Central memory CD8-positive, alpha-beta T cell (primary cell): ENCODE measurements around the gene JSRP1.

ENCODE experiments used
- ATAC-seq: fragments of 150-1000 bp; cut with Tn5 transposase; replicated peaks from 2 replicates; pipeline ENCODE4 v1.10.0; 2022; ENCODE audit warnings: mild to moderate bottlenecking, moderate FRiP score, moderate number of reproducible peaks; ENCODE audit not compliant: poor library complexity, severe bottlenecking; ENCODE audit errors: extremely low read depth
- DNase-seq, 2 donors: peaks; one replicate each; pipeline ENCODE4 v3.0.0; 2021; ENCODE audit warnings: low spot score in 2 of 2
- H3K27ac Mint-ChIP-seq: one replicate; pipeline ENCODE4 v1.8.0; 2022; ENCODE audit warnings: low read depth, mild to moderate bottlenecking, moderate library complexity, mixed read lengths
- H3K27me3 Mint-ChIP-seq: one replicate; pipeline ENCODE4 v1.8.0; 2022; ENCODE audit warnings: mixed read lengths
- H3K36me3 Mint-ChIP-seq: one replicate; pipeline ENCODE4 v1.8.0; 2022; ENCODE audit warnings: mild to moderate bottlenecking, moderate library complexity, mixed read lengths; ENCODE audit not compliant: insufficient read depth
- H3K4me1 Mint-ChIP-seq: one replicate; pipeline ENCODE4 v1.8.0; 2022; ENCODE audit warnings: mixed read lengths
- H3K4me3 Mint-ChIP-seq: one replicate; pipeline ENCODE4 v1.8.0; 2022; ENCODE audit warnings: mild to moderate bottlenecking, moderate library complexity, mixed read lengths
- H3K9me3 Mint-ChIP-seq: one replicate; pipeline ENCODE4 v1.8.0; 2022; ENCODE audit warnings: mixed read lengths

The JSRP1 gene

GRCh38 chr19:2251106-2252054, 4.8 kb downstream of the JSRP1 start:
- no peaks in the 10 kb centered on the region for H3K4me1 Mint-ChIP-seq
- peaks cover 27% of the 10 kb centered on the region for H3K36me3 Mint-ChIP-seq
- no peaks in the 10 kb centered on the region for H3K9me3 Mint-ChIP-seq
- no peaks in the 10 kb centered on the region for H3K27me3 Mint-ChIP-seq
- H3K27ac Mint-ChIP-seq: no peak overlapping the region
- peak overlapping the region; percentile 67 for H3K4me3 Mint-ChIP-seq
- peak; percentile 21 for ATAC-seq
- no peak for DNase-seq

- DNase-seq (no peak), ATAC-seq (no peak)
- Mint-ChIP-seq H3K27ac (no peak overlapping the region), H3K4me3 (peak overlapping the region; percentile 27), H3K27me3 (no peaks in the 10 kb centered on the region), H3K4me1 (no peaks in the 10 kb centered on the region), H3K9me3 (no peaks in the 10 kb centered on the region), H3K36me3 (peaks cover 32% of the 10 kb centered on the region)
These were observed 5.5 kb downstream of the JSRP1 start for GRCh38 chr19:2250766-2251105.

- DNase-seq: no peak
- peaks cover 38% of the 10 kb centered on the region for H3K36me3 Mint-ChIP-seq
- no peaks in the 10 kb centered on the region for H3K27me3 Mint-ChIP-seq
- H3K27ac Mint-ChIP-seq: no peak overlapping the region
- ATAC-seq: no peak
- H3K9me3 Mint-ChIP-seq: no peaks in the 10 kb centered on the region
- peak overlapping the region; percentile 27 for H3K4me3 Mint-ChIP-seq
- no peaks in the 10 kb centered on the region for H3K4me1 Mint-ChIP-seq
These were observed 6.1 kb downstream of the JSRP1 start for GRCh38 chr19:2249880-2250765.

- no peaks in the 10 kb centered on the region for H3K4me1 Mint-ChIP-seq
These were observed 7.0 kb downstream of the JSRP1 start, which contains the start of gene AMH for GRCh38 chr19:2249010-2249866. Gene AMH, plus strand, starts transcription at chr19:2249323. Its CDS starts 10 bp downstream, at chr19:2249333.

GRCh38 chr19:2248136-2249009, 7.8 kb downstream of the JSRP1 start:
- H3K4me1 Mint-ChIP-seq: no peaks in the 10 kb centered on the region
- no peak overlapping the region for H3K4me3 Mint-ChIP-seq
- H3K27ac Mint-ChIP-seq: no peak overlapping the region
- no peaks in the 10 kb centered on the region for H3K9me3 Mint-ChIP-seq
- no peaks in the 10 kb centered on the region for H3K27me3 Mint-ChIP-seq
- peaks cover 49% of the 10 kb centered on the region for H3K36me3 Mint-ChIP-seq
- ATAC-seq (no peak), DNase-seq (no peak)

More at GRCh38 chr19:2249010-2249866, 7.0 kb downstream of the JSRP1 start, which contains the start of gene AMH:
- H3K27me3 Mint-ChIP-seq: no peaks in the 10 kb centered on the region
- DNase-seq (no peak), ATAC-seq (no peak)
- peaks cover 46% of the 10 kb centered on the region for H3K36me3 Mint-ChIP-seq
- H3K27ac Mint-ChIP-seq: no peak within 1 kb of the TSS
- no peaks in the 10 kb centered on the region for H3K9me3 Mint-ChIP-seq
- peak within 1 kb of the TSS; percentile 27 for H3K4me3 Mint-ChIP-seq

GRCh38 chr19:2247433-2248101, 8.7 kb downstream of the JSRP1 start:
- no peak for ATAC-seq

GRCh38 chr19:2246801-2247361, 9.3 kb downstream of the JSRP1 start:
- peaks cover 52% of the 10 kb centered on the region for H3K36me3 Mint-ChIP-seq
- ATAC-seq (no peak), DNase-seq (no peak)
- H3K4me3 Mint-ChIP-seq: no peak overlapping the region
- H3K27me3 Mint-ChIP-seq: no peaks in the 10 kb centered on the region
- peaks cover 9% of the 10 kb centered on the region for H3K4me1 Mint-ChIP-seq
- H3K27ac Mint-ChIP-seq: no peak overlapping the region
- no peaks in the 10 kb centered on the region for H3K9me3 Mint-ChIP-seq

More at GRCh38 chr19:2247433-2248101, 8.7 kb downstream of the JSRP1 start:
- H3K36me3 Mint-ChIP-seq: peaks cover 53% of the 10 kb centered on the region
- no peak overlapping the region for H3K4me3 Mint-ChIP-seq
- H3K4me1 Mint-ChIP-seq: peaks cover 4% of the 10 kb centered on the region
- H3K9me3 Mint-ChIP-seq: no peaks in the 10 kb centered on the region
- DNase-seq: no peak
- H3K27ac Mint-ChIP-seq: no peak overlapping the region
- H3K27me3 Mint-ChIP-seq: no peaks in the 10 kb centered on the region

- ATAC-seq (no peak), DNase-seq (no peak)
- Mint-ChIP-seq H3K4me1 (peaks cover 16% of the 10 kb centered on the region), H3K9me3 (no peaks in the 10 kb centered on the region), H3K4me3 (no peak overlapping the region), H3K36me3 (peaks cover 54% of the 10 kb centered on the region), H3K27ac (no peak overlapping the region), H3K27me3 (no peaks in the 10 kb centered on the region)
These were observed 10.1 kb downstream of the JSRP1 start for GRCh38 chr19:2246014-2246620.

- peaks cover 58% of the 10 kb centered on the region for H3K36me3 Mint-ChIP-seq
- H3K9me3 Mint-ChIP-seq: no peaks in the 10 kb centered on the region
- H3K27me3 Mint-ChIP-seq: no peaks in the 10 kb centered on the region
- H3K4me3 Mint-ChIP-seq: no peak overlapping the region
- DNase-seq (no peak), ATAC-seq (no peak)
- no peak overlapping the region for H3K27ac Mint-ChIP-seq
- peaks cover 24% of the 10 kb centered on the region for H3K4me1 Mint-ChIP-seq
These were observed 10.9 kb downstream of the JSRP1 start for GRCh38 chr19:2245273-2245672.

- H3K9me3 Mint-ChIP-seq: no peaks in the 10 kb centered on the region
- DNase-seq (no peak), ATAC-seq (no peak)
- H3K27me3 Mint-ChIP-seq: no peaks in the 10 kb centered on the region
- H3K36me3 Mint-ChIP-seq: peaks cover 59% of the 10 kb centered on the region
- H3K4me1 Mint-ChIP-seq: peaks cover 32% of the 10 kb centered on the region
- no peak overlapping the region for H3K4me3 Mint-ChIP-seq
- H3K27ac Mint-ChIP-seq: no peak overlapping the region
These were observed 11.7 kb downstream of the JSRP1 start for GRCh38 chr19:2244486-2244885.
